ENCODE results near the gene RIC1. TPM values are rescaled to one million over a fixed set of nuclear protein-coding genes. Genes with fewer than 3 reads are reported as not detected.

RIC1 gene
- total RNA-seq, 1 donor from 2014 or later: 40.7 TPM

- H3K27me3 Mint-ChIP-seq (ENCODE audit: low read depth): no peaks in the 10 kb centered on the region
- no peak overlapping the region for H3K4me3 Mint-ChIP-seq (ENCODE audit: unreplicated experiment)
- TF ChIP-seq CTCF (IDR thresholded peaks at IDR 0.05): no peak
- H3K4me1 Mint-ChIP-seq (ENCODE audit: low read depth): peaks cover 4% of the 10 kb centered on the region
- no peak for DNase-seq (ENCODE audit: low spot score)
- H3K9me3 Mint-ChIP-seq (ENCODE audit: low read depth): no peaks in the 10 kb centered on the region
- H3K36me3 Mint-ChIP-seq (ENCODE audit: low read depth): peaks cover 5% of the 10 kb centered on the region
- no peak overlapping the region for H3K27ac Mint-ChIP-seq (ENCODE audit: unreplicated experiment)
These were observed 189.7 kb downstream of the RIC1 start for GRCh38 chr9:5818424-5819142.

GRCh38 chr9:5819174-5819573 lies 190.3 kb downstream of the RIC1 start:
- Mint-ChIP-seq H3K36me3 (ENCODE audit: low read depth) (peaks cover 5% of the 10 kb centered on the region), H3K9me3 (ENCODE audit: low read depth) (no peaks in the 10 kb centered on the region), H3K27ac (ENCODE audit: unreplicated experiment) (no peak overlapping the region), H3K4me3 (ENCODE audit: unreplicated experiment) (no peak overlapping the region), H3K4me1 (ENCODE audit: low read depth) (peaks cover 4% of the 10 kb centered on the region), H3K27me3 (ENCODE audit: low read depth) (no peaks in the 10 kb centered on the region)
- no peak for DNase-seq (ENCODE audit: low spot score)
- TF ChIP-seq CTCF (IDR thresholded peaks at IDR 0.05): no peak

GRCh38 chr9:5820425-5820824 lies 191.5 kb downstream of the RIC1 start:
- no peak overlapping the region for H3K27ac Mint-ChIP-seq (ENCODE audit: unreplicated experiment)
- H3K4me1 Mint-ChIP-seq (ENCODE audit: low read depth): peaks cover 4% of the 10 kb centered on the region
- DNase-seq (ENCODE audit: low spot score): no peak
- H3K9me3 Mint-ChIP-seq (ENCODE audit: low read depth): no peaks in the 10 kb centered on the region
- no peak overlapping the region for H3K4me3 Mint-ChIP-seq (ENCODE audit: unreplicated experiment)
- H3K36me3 Mint-ChIP-seq (ENCODE audit: low read depth): peaks cover 5% of the 10 kb centered on the region
- no peaks in the 10 kb centered on the region for H3K27me3 Mint-ChIP-seq (ENCODE audit: low read depth)
- TF ChIP-seq CTCF (IDR thresholded peaks at IDR 0.05): no peak

- TF ChIP-seq CTCF (IDR thresholded peaks at IDR 0.05): no peak
- no peak overlapping the region for H3K27ac Mint-ChIP-seq (ENCODE audit: unreplicated experiment)
- H3K4me1 Mint-ChIP-seq (ENCODE audit: low read depth): no peaks in the 10 kb centered on the region
- no peak overlapping the region for H3K4me3 Mint-ChIP-seq (ENCODE audit: unreplicated experiment)
- H3K27me3 Mint-ChIP-seq (ENCODE audit: low read depth): no peaks in the 10 kb centered on the region
- no peaks in the 10 kb centered on the region for H3K36me3 Mint-ChIP-seq (ENCODE audit: low read depth)
- no peak for DNase-seq (ENCODE audit: low spot score)
- no peaks in the 10 kb centered on the region for H3K9me3 Mint-ChIP-seq (ENCODE audit: low read depth)
These were observed 196.3 kb downstream of the RIC1 start for GRCh38 chr9:5825223-5825622.

Other genes with a start within 250 kb of the RIC1 start
- gene PLGRKT, start 191.2 kb upstream of the RIC1 start, total RNA-seq: 11.1 to 16.6 TPM (median 13.5 TPM) in 3 replicates
- gene CD274, start 178.6 kb upstream of the RIC1 start, total RNA-seq: 0.12 to 0.67 TPM in 2 of 3 replicates, not detected in the other
- 0.73 to 1.3 TPM (median 1.1 TPM) in 3 replicates for gene PDCD1LG2, start 118.6 kb upstream of the RIC1 start, total RNA-seq
- gene ERMP1, start 204.0 kb downstream of the RIC1 start, total RNA-seq: 5.4 to 11.7 TPM (median 7.6 TPM) in 3 replicates

Data from chondrocyte (in vitro differentiated cells).